GM15510 (cell line): ENCODE results near the gene ASB13.

Source experiments
- POLR2A ChIP-seq: IDR thresholded peaks from 3 replicates; pipeline ENCODE4 v1.6.1; 2011; ENCODE audit warnings: borderline replicate concordance; ENCODE audit not compliant: insufficient read length; ENCODE audit errors: extremely low read depth

ASB13 gene

DNA sequence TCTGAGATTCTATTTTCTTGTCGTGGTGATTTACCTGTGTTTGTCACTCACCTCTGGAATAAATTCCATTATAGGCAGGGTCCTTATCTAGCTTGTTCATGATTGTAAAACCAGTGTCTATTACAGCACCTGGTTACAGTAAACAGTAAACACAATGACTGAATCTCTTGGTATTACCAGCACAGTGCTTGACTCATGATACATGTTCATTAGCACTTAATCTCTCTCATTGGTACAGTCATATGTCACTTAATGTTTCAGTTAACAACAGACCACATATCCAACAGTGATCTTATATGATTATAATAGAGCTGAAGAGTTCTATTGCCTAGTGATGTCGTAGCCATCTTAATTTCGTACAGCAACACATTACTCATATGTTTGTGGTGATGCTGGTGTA lies 16.7 kb upstream of the ASB13 start:
- no peak for TF ChIP-seq POLR2A

DNA sequence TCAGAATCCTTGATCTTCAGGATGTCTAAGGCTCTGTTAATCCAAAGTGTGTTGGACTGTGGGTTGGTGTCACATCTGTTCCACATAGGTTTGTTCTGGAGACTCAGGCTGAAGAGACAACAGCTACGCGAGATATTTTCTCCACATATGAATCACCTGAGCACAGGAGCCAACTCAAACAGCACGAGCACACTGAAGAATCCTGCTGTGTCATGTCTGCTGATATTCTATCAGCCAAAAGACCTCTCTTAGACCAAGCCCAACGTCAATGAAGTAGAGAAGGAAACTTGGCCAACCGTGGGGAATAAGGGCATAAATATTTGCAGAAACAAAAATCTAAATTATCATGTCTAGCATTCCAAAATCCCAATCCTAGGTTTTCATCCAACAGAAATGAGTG lies 15.5 kb upstream of the ASB13 start:
- TF ChIP-seq POLR2A, result no peak

GRCh38 chr10:5679606-5680005 lies 13.2 kb upstream of the ASB13 start:
- TF ChIP-seq POLR2A, result no peak

DNA sequence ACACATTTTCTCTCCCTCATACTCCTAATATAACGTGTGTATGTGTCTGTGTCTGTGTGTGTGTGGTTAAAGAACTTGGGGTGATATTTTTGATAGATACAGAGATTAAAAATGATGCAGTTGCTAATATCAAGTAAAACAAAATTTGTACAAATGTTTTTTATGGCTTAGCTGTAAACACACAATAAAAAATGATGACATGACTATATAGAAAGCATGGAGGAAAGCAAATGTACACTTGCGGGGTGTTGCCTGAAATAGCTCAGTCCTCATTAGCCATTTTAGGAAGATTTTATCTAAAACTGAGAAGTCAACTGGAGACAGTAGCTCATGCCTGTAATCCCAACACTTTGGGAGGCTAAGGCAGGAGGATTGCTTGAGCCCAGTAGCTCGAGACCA lies 12.6 kb upstream of the ASB13 start:
- TF ChIP-seq POLR2A, result no peak

GRCh38 chr10:5678397-5679036 lies 12.1 kb upstream of the ASB13 start:
- TF ChIP-seq POLR2A, result no peak

- no peak for TF ChIP-seq POLR2A
These were observed 4.4 kb upstream of the ASB13 start for GRCh38 chr10:5670662-5671375.

- no peak for TF ChIP-seq POLR2A
These were observed 3.2 kb upstream of the ASB13 start for GRCh38 chr10:5669604-5670003.

- TF ChIP-seq POLR2A, result no peak
These were observed 2.0 kb upstream of the ASB13 start for GRCh38 chr10:5668429-5668828.

DNA sequence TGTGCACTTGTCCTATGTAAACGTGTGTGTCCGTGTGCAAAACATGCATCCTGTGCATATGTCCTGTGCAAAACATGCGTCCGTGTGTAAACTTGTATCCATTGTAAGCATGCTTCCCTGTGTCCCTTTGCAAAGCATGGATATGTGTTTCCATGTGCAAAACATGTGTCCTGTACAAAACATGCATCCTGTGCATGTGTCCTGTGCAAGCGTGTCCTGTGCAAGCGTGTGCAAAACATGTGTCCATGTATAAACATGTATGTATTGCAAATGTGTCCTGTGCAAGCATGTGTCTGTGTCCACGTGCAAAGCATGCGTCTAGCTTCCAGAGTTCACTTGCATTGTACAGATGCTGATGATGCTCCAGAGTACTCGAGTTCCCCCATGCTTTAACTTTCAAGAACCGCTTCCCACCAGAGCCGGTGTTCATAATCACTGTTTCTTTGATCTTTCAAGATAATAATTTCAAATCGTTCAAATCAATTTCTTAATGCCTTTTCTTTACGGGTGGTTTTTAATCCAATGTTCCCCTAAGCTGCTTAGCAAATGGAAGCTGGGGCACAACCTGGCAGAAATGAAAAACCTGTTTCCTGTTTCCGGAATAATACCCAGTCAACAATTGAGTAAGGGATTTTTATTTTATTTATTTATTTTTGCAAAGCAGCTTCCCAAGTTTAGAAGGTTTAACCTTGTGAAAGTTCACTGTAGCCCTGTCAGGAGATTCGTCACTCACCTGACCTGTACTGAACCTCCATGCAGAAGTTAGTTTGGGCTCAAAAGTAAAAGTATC lies 641 bp upstream of the ASB13 start:
- TF ChIP-seq POLR2A, result no peak

DNA sequence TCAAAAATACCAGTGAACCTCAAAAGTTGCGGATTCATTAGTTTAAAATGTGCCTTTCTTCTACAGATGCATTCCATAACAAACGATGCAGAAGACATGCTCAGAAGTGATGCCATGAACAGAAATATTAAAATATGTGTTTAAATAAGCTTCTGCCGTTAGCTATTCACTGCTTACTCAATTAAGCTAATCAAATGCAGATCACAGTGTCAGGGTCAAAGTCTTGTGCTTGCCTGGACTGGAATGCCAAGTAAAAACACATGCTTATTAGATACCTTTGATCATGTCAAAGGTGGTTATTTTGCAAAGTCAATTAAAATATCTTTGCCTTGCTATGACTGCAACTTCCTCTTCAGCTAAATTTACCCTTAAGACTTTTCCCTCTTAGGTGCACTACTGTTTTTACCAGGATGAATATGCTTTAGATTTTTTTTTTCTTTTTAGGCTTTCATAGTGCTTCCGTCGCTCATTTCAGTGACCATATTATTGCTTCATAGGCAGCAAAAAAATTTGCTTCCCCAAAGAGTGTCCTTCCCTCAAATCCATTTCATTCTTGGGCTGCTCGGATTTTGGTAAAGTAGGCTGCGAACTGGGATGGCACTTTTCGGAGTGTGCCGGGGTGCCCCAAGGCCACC lies 905 bp downstream of the ASB13 start:
- no peak for TF ChIP-seq POLR2A

GRCh38 chr10:5663692-5664427 lies 2.5 kb downstream of the ASB13 start:
- no peak for TF ChIP-seq POLR2A

GRCh38 chr10:5662708-5663579 lies 3.5 kb downstream of the ASB13 start:
- TF ChIP-seq POLR2A, result no peak

DNA sequence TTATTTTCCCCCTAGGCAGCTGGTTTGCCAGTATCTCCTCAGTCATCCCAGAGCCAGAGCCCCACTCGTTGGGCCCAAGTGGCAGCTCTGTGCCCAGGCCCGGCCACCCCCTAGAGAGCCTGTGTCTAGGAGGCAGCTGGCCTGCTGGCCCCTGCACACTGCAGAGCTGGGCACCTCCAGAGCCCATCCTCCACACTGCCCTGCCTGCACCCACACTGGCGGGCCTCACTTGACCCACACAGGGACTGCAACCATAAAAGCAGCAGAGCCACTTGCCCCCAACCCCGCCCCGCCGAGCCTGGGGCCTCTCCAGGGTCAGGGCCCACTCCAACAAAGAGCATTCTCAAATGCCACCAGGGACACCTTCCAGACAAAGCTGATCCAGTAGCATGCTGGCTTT lies 5.4 kb downstream of the ASB13 start:
- no peak for TF ChIP-seq POLR2A
